ENCODE results near the gene LST1. TPM values are rescaled to one million over a fixed set of nuclear protein-coding genes. Genes with fewer than 3 reads are reported as not detected.
A peak's percentile ranks its signal among the peaks of the same experiment; 100 is the strongest.

The LST1 gene
- total RNA-seq, 1 experiment from 2014 or later = not detected

DNA sequence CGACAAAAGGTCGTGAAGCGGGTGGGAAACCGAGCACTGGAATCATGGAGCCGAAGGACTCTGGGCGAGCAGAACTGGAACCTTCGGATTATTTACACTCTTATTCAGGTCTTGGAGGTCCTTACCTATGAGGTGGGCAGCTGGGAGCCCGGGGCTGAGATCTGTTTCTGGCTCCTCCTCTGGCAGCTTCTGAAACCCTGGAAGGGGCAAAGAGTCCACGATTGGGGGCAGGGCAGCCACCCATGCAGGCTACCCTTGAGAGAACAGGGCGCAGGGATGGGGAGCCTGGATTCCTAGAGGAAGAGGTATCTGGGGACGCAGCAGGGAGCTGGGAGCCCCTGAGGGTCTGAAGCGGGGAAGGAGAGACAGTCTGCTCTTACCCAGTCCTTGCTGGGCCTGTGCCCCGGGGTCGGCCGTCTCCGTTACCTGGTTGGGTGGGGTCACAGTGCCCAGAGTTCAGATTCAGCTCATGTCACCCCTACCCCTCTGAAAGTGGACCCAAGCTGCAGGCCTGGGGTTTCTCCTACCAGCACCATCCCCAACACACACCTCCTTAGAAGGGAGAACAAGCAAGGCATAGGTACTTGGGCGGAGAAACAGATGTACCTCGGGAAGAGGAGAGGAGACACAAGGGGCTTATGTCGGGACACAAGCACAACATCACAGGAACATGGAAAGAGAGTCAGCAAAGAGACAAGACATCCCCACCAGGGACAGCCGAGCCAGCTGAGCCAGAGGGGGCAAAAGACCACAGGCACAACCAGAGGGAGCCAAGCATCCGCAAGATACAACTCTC lies 4.4 kb upstream of the LST1 start:
- ChIA-PET CTCF (interaction anchor here (0.9 to 1.8 kb wide), 2 partner anchors 15 to 17 kb away, joined by 3 to 6 read pairs; no protein-coding TSS in a partner anchor), POLR2A (ENCODE audit: unreplicated experiment) (interaction anchor here (0.6 kb wide), 1 partner anchor 188 kb away, joined by 3 read pairs; no protein-coding TSS in a partner anchor)
- TF ChIP-seq EZH2phosphoT487 (IDR thresholded peaks at IDR 0.05; ENCODE audit: borderline replicate concordance, low read length) = no peak
- TF ChIP-seq, protein P1, sequence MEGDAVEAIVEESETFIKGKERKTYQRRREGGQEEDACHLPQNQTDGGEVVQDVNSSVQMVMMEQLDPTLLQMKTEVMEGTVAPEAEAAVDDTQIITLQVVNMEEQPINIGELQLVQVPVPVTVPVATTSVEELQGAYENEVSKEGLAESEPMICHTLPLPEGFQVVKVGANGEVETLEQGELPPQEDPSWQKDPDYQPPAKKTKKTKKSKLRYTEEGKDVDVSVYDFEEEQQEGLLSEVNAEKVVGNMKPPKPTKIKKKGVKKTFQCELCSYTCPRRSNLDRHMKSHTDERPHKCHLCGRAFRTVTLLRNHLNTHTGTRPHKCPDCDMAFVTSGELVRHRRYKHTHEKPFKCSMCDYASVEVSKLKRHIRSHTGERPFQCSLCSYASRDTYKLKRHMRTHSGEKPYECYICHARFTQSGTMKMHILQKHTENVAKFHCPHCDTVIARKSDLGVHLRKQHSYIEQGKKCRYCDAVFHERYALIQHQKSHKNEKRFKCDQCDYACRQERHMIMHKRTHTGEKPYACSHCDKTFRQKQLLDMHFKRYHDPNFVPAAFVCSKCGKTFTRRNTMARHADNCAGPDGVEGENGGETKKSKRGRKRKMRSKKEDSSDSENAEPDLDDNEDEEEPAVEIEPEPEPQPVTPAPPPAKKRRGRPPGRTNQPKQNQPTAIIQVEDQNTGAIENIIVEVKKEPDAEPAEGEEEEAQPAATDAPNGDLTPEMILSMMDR (conservative IDR thresholded peaks at IDR 0.05; ENCODE audit: low read depth, low read length) = no peak
- TF ChIP-seq EZH2 (IDR thresholded peaks at IDR 0.05; ENCODE audit: low read length, unreplicated experiment) = no peak
- H3K79me2 ChIP-seq (ENCODE audit: low read length) = no peaks in the 10 kb centered on the region
- H3K27me3 ChIP-seq (ENCODE audit: low read length) = no peaks in the 10 kb centered on the region
- TSS peak; percentile 52 for BruUV-seq (replicated peaks)
- intact Hi-C loops (cut with micrococcal nuclease) = loop anchor here (1.0 kb wide), 1 partner anchor 17 kb away; no protein-coding TSS in a partner anchor
- H3F3A ChIP-seq (ENCODE audit: low read length, unreplicated experiment) = no peaks in the 10 kb centered on the region
- no peak overlapping the region for H3K27ac ChIP-seq (ENCODE audit: low read length)
- peak overlapping the region; percentile 99 for H3K4me2 ChIP-seq (ENCODE audit: low read length)
- H3K9me2 ChIP-seq (replicated peaks; ENCODE audit: low read length) = no peaks in the 10 kb centered on the region
- H3K36me3 ChIP-seq (ENCODE audit: low read depth, low read length) = no peaks in the 10 kb centered on the region
- H3K4me1 ChIP-seq (ENCODE audit: insufficient read depth, low read length) = peaks cover 11% of the 10 kb centered on the region; the same call in 1 of the 2 replicates
- ATAC-seq (peak; percentile 11), DNase-seq (no peak)
- peak overlapping the region; percentile 99 for H2AFZ ChIP-seq (ENCODE audit: low read length)
- H3K9ac ChIP-seq (ENCODE audit: low read length) = peak overlapping the region; percentile 64
- H3K4me3 ChIP-seq (ENCODE audit: low read length) = peak overlapping the region; percentile 83
- no peaks in the 10 kb centered on the region for H3K9me3 ChIP-seq (ENCODE audit: low read length)
- no peaks in the 10 kb centered on the region for H4K20me1 ChIP-seq (ENCODE audit: low read length)

DNA sequence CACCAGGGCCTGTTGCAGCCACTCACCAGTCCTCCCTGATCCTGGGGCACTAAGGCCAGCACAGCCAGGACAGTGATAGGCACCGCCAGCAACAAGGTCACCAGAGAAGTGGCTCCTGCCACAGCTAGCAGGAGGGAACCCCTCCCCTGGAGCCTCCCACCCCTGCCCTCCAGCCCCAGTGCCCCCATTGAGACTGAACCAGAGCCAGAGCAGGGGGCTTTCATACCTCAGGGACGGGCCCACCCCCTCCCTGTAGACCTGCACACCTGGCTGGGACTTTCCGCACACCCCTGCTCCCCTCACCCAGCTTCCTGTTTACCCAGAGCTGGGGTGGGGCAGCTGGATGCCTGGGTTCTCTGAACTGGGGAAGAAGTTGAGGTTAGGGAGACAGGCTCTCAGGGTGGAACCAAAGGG lies 3.8 kb upstream of the LST1 start, which contains the start of gene LTB:
LTB (minus strand) TSS at position 195 of the 414 bp plus-strand sequence; CDS start at position 188, 7 bp downstream.
- no peak for DNase-seq
- no peaks in the 10 kb centered on the region for H3K79me2 ChIP-seq (ENCODE audit: low read length)
- peak within 1 kb of the TSS; percentile 64 for H3K9ac ChIP-seq (ENCODE audit: low read length)
- no peaks in the 10 kb centered on the region for H4K20me1 ChIP-seq (ENCODE audit: low read length)
- peak within 1 kb of the TSS; percentile 99 for H2AFZ ChIP-seq (ENCODE audit: low read length)
- no peak for TF ChIP-seq EZH2 (IDR thresholded peaks at IDR 0.05; ENCODE audit: low read length, unreplicated experiment)
- TF ChIP-seq EZH2phosphoT487 (IDR thresholded peaks at IDR 0.05; ENCODE audit: borderline replicate concordance, low read length) = no peak
- TF ChIP-seq, protein P1 (conservative IDR thresholded peaks at IDR 0.05; ENCODE audit: low read depth, low read length) = no peak
- H3F3A ChIP-seq (ENCODE audit: low read length, unreplicated experiment) = no peaks in the 10 kb centered on the region
- ChIA-PET POLR2A (ENCODE audit: unreplicated experiment) (interaction anchor here (0.5 kb wide), 1 partner anchor 313 kb away, joined by 4 read pairs; no protein-coding TSS in a partner anchor), CTCF (interaction anchor here (0.6 kb wide), 1 partner anchor 147 kb away, joined by 3 read pairs; no protein-coding TSS in a partner anchor)
- H3K36me3 ChIP-seq (ENCODE audit: low read depth, low read length) = no peaks in the 10 kb centered on the region
- H3K9me3 ChIP-seq (ENCODE audit: low read length) = no peaks in the 10 kb centered on the region
- H3K4me2 ChIP-seq (ENCODE audit: low read length) = peak within 1 kb of the TSS; percentile 99
- no peak within 1 kb of the TSS for H3K27ac ChIP-seq (ENCODE audit: low read length)
- no peak for ATAC-seq
- peaks cover 11% of the 10 kb centered on the region; the same call in 1 of the 2 replicates for H3K4me1 ChIP-seq (ENCODE audit: insufficient read depth, low read length)
- no peaks in the 10 kb centered on the region for H3K27me3 ChIP-seq (ENCODE audit: low read length)
- H3K9me2 ChIP-seq (replicated peaks; ENCODE audit: low read length) = no peaks in the 10 kb centered on the region
- H3K4me3 ChIP-seq (ENCODE audit: low read length) = peak within 1 kb of the TSS; percentile 83
- intact Hi-C loops (cut with micrococcal nuclease) = no loop called here
- BruUV-seq (replicated peaks) = no TSS peak

All from PC-3 (cell line).